DMS79 treated with DMSO at 0.1 percent for 48 hours (cell line): ENCODE measurements around the gene ADAM19.
"Not testable (repeated sequence)": the region's sequence is repeated elsewhere in the genome, so short reads cannot be mapped to it uniquely, and the experiment has no call there.

Experiments used
- DNase-seq: peaks from one replicate; lab custom pipeline; 2025; lab: John Stamatoyannopoulos, UW

ADAM19 gene

DNA sequence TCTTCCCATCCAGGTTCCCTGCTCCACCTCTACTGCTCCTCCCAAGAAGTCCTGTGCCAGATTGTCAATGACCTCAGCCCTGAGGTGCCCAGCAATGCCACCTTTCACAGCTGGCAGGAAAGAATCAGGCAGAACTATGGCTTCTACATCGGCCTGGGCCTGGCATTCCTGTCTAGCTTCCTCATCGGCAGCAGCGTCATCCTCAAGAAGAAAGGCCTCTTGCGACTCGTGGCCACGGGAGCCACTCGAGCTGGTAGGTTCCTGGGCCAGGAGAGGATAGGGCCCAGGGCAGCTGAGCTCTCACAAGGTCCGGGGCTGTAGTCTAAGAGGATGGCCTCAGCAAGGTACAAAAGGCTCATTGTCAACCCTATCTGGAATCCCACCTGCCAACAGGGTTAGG is 112.5 kb downstream of the ADAM19 start:
- DNase-seq, result no peak

DNA sequence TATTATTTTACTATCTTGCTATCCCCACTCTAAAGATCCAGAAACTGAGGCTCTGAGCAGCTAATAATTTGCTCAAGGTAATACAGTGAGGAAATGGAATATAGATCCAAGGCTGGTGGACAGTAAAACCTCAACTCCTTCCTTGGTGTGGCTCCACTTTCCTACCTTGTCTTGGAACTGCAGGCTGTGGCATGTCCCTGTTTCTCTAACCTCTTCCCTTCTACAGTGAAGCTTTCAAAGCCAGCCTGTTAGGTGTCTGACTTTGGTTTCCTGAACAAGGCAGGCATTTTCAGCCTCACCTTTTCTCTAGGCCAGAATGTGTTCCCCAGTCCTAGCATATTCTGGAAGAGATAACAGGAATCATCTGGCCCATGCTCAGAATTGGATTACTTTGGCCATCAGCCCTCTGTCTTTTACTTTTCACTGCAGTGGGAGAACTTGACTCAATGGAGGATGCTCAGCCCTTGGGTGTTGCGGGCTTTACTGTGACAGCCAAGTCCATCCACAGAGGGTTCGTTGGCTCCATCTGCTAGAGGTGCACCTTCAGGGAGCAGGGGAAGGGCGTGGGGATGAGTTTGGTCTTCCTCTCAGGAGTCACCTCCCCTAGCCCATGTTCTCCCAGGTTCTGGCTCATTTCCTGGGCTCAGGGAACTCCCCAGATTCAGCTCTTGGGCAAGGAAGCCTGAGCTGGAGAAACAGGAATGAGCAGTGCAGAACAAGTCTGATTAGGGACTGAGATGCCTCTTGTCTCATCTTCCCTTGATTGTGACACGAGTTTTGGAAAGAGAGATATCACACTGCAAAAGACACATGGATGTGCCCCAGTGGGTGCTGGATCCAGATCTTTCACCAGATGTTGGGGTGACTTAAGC is 114.4 kb downstream of the ADAM19 start:
- DNase-seq, result no peak

DNA sequence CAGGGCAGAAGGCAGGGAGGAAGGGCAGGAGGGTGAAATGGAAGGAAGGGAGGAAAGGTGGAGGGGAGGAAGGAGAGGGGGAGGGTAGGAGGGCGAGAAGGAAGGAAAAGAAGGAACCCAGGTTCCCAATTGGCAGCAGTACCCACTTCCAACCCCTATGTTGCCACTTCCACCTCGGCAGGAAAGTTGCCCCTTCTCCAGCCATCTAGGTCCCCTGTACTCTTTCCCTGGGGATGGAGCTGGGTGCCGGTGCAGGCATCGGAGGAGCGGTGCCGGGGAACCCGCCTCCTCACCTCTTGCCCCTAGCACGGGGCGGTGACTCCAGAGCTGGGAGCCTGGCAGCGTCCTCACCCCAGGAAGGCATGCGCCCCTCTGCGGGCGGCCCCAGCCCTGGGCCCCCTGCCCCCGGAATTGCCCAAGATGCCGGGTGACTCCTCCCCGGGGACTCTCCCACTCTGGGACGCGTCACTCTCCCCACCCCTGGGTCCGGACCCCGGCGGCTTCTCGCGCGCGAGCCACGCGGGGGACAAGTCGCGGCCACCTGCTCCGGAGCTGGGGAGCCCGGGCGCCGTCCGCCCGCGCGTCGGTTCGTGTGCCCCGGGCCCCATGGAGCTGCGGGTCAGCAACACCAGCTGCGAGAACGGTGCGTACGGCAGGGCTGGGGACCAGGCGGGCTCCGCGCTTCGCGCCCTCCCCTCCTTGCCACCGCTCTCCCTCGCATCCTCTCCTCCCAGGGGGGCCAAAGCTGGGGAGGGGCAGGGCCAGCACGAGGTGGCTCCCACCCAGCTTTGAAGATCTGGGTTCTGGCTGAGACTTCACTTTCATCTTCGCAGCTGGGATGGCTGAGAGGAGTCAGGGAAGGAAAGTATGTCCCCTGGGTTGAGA is 115.6 kb downstream of the ADAM19 start, which contains the start of gene NIPAL4:
TSS of gene NIPAL4 (plus strand) at position 499 of the 885 bp plus-strand sequence. CDS start at position 607, 108 bp downstream.
- DNase-seq, result no peak

DNA sequence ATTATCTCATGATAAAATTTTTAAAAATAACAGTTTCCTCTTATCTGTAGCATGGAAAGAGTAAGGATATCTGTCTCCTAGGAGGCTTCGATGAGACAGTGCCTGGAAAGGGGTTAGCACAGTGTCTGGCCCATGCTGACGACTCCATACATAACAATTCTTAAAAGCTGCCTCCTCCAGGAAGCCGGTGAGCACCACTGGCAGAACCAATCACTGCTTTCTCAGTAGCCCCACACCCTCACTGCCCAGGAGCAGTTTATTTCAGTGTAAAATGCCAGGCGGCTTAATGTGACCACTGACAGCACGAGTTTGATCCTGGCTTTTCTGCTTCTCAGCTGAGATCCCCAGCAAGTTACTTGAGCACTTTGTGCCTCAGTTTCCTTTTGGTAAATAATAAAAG is 116.7 kb downstream of the ADAM19 start:
- no peak for DNase-seq

DNA sequence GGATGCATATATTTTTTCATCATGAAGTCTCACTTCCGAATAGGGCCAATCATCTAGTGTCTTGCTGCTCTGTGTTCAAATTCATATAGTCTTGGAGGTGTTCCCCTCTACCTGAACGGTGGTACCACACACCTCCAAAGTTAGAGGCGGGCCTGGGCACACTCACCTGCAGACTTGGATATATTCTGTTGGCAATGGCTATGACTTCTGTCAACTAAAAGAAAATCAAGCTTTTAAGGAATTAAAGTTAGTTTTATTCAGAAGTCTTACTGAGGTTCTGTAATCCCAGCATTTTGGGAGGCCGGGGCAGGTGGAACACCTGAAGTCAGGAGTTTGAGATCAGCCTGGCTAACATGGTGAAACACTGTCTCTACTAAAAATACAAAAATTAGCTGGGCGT is 118.2 kb downstream of the ADAM19 start:
- no peak for DNase-seq

DNA sequence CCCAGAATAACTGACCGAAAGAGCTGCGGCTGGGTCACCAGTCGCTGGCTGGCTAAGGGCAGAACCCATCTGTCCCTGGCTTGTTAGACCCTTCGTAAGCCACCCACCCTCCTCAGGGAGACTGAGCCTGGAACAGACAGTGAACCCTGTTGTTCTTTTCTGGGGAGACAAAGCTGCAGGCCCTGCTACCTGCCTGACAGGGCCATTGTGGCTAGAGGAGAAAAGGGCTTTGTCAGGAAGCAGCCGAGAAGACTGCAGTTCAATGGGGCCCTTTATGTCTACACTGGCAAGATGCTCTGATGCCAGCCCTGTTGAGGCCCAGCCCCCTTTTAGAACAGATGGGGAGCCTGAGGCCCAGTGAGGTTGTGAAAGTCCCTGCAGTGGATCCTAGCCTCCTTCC is 119.3 kb downstream of the ADAM19 start:
- no peak for DNase-seq

DNA sequence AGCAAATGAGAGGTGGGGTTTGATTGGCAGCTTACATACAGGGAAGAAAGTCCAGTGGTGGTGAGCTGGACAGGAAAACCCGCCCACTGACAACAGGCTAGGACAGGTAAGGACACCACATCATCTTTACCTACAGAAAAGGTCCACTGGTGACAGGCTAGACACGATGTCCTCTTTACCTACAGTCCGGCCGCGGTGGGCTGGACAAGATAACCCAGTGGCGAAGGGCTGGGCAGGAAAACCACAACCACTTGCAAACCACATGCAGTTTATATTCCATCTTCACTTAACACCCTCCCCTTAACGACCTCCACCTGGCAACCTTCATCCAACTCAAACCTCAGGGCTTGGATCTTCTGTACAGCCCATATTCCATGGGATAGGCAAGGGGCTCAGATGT is 120.5 kb downstream of the ADAM19 start:
- DNase-seq, result no peak

DNA sequence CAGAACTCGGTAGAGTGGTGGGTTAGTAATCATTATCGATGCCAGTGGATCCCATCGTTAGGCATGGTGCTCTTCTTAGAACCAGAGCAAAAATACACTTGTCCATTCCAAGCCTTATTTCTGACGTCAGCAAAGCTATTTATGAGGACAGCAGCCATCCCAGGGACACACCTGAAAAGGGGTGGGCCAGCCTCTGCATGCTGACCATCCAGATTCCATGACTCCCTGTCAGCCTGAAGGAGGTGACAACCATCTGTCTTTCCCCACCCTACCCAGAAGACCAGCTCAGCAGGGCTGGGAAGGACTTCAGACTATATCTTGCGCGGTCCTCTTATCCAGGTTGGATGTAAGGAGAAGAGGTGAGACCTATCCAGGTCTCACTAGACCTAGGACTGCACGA is 121.3 kb downstream of the ADAM19 start:
- no peak for DNase-seq

DNA sequence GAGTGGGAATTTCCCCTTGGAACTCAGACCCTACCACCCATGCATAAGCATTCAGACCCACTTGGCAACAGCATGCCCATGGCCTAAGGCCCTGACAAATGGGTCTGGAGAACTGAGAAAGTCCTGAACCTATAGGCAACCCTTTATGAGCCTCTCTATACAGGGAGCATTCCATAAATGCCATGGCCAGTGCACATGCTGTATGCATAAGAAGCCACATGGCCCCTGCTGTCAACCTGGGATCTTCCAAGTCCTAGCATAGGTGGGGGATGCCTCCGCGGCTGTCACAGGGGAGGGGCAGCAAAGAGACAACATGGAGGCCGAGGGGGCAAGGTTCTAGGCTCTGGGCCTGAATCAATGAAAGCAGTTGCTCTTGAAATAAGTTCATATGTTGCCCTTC is 123.8 kb downstream of the ADAM19 start:
- no peak for DNase-seq

DNA sequence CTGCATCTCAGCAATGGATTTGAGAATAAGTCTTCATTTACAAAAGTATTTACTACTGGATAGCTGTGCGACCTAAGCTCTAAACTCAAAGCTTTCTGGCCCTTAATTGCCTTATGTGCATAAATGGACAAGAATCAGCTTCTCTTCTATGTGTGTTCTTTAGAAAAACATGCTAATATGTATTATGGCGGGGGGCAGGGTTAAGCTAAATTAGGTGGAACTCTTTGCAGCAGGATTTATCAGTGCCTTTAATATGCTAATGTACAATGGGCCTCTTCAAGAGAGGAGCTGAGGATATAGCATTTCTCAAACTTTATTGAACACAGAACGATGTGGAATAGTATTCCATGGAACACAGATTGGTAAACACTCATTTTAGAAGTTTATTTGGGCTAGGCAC is 125.6 kb downstream of the ADAM19 start:
- no peak for DNase-seq

DNA sequence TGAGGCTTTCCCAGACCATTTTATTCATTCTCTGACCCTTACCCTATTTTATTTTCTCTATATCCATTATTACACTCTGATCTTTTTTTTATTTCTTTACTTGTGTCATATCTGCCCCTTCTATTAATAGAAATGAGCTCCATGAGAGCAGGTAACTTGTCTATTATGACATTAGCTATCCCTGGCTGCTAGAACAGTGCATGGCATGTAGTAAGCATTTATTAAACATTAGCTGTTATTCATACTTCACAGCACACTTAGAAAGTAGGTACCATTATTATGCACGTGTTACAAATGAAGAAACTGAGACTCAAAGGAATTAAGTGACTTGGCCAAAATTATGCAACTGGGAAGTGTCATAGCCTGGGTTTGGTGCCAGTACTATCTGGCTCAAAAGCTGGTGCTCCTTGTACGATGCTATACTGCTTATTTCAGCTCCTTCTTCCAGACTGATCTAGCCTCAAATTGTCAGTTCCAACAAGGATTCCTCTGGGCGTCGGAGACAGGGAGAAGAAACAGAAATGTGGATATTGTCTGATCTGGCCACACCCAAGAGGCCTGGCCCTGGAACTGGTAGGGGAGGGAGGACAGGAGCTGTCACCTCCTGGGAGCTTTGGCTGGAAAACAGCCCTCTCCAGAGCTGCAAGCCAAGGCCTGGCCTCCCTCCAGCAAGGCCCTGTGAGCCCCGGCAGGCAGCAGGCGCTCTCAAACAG is 126.4 kb downstream of the ADAM19 start:
- DNase-seq, result no peak

DNA sequence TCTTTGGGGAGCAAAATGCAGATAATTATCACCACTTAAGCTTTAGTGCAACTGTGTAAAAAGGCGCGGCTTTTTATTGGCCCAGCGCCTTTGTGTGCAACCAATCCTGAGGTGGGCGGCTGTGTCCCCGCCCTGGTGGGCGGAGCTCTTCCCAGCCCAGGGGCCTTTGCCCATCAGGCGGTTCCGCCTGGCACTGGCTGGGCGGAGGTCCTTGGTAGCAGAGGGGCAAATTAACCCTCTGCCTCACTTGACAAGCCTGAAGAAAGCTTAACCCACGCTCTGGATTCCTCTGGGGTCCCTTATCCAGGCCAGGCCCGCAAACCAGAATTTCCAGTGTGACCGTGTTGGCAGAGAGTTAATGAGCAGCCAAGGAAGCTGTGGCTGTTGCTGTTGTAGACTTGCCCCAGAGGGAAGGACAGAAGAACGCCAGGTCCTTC is 128.4 kb downstream of the ADAM19 start:
- no peak for DNase-seq

DNA sequence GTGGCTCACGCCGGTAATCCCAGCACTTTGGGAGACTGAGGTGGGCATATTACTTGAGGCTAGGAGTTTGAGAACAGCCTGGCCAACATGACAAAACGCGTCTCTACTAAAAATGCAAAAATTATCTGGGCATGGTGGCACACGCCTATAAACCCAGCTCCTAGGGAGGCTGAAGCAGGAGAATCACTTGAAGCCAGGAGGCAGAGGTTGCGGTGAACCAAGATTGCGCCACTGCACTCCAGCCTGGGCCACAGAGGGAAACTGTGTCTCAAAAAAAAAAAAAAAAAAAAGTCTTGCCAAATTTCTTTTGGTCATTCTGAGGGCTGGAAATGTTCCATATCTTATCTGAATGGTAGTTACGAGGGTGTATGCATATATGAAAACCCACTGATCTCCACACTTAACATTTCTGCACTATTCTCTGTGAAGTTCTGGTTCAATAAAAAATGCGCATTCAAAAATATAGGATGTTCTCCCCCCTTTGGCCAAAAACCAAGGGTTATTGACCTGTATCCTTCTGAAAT is 129.1 kb downstream of the ADAM19 start:
- DNase-seq, result no peak

DNA sequence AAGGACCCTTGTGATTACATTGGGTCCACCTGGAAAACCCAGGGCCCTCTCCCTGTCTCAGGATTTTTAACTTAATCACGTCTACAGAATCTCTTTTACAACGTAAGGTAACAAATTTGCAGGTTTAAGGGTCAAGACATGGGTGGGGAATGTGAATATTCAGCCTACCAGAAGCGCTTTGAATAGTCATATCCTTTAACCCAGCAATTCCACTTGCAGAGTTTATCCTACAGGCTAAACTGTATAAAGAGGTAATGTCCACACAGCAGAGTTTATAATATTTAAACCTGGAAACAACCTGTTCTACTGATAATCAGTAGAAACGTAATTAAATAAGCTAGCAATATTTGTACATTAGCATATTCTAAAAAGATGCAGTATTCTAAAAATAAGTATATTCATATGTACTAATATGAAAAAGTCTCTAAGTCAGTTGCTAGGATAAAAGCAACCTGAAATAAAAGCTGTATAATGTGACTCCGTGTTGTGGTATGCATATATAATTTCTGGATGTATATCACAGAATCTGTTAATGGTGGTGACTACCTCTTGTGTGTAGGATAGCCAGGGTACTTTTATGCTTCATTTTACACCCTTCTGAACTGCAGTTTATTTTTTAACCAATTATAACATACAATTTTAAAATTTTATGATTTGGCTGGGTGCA is 129.7 kb downstream of the ADAM19 start:
- no peak for DNase-seq

DNA sequence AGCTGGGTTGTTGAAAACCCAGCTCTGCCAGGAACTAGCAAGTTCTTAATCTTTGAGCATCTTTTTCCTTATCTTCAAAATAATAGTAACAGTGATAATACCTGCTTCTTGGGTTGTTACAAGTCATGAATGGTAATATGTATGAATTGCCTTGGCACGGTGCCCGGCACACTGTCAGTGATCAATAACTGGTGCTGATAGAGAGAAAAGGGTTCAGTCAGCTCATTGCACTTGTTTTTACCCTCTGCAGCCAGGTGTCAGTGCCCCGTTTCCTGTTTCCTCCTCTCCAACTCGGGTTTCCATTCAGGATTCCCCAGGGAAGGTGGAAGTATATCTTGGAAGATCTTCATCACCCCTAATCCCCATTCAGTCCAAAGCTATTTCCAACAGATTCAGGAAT is 131.4 kb downstream of the ADAM19 start:
- no peak for DNase-seq

DNA sequence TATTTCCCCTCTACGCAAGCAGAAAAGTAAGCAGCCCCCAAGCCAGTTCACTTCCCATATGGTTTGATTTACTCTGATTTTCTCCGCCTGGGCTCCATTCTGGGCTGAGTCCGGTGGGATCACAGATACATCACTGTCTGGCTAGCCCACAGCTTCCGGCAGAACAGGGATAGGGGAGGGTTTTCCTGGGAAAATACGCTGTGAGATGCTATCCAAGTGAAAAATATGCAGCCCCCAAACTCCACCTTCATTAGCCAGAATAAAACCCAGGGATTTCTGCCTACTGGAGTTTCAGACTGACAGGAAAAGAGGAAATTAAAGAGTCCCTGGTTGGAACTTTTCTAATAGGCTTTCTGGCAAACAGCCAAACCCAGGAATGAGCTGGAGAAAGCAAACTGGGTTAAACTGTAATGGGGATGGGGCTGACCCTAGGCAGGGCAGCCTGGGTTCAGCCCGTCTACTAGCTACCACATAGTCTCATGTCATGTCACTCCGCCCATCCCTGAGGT is 132.5 kb downstream of the ADAM19 start:
- no peak for DNase-seq

DNA sequence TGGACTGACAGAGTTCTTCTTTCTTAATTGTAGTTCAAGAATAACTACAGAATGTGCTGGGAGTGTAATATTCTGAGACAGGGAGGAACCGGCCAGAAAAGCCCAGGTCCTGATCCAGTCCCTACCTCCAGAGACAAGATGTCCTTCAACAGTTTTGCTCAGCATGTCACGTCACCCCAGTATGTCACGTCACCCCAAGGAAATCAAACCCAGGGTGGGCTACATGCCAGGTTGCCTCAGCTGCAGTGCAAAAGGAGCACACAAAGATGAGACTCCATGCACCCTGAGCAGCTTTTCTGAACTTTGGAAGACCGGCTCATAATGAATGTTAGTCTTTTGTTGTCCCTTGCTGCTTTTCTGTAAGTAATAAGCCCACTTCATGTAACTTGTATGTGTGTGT is 141.5 kb downstream of the ADAM19 start:
- no peak for DNase-seq

DNA sequence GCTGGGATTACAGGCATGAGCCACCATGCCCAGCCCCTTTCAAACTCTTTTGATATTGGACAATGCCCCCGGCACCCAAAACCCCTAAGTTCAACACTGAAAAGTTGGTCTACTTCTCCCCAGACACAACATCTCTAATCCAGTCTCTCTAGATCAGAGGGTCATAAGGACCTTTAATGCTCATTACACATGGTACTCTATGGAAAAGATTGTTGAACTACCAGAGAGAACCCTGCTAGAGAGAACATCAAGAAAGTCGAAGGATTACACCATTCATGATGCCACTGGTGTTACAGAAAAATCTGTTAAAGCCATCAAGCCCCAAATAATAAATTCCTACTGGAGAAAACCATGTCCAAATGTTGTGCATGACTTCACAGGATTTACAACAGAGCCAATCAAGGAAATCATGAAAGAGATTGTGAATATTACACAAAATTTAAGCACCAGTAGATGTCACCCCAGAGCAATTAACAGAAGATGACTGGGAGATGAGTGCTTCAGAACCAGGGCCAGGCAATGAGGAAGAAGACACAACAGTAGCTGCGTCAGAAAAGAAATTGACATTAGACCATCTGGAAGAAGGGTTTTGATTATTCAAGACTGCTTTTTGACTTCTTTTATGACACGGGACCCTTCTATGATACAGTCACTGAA is 143.9 kb downstream of the ADAM19 start:
- DNase-seq, result peak; percentile 14

DNA sequence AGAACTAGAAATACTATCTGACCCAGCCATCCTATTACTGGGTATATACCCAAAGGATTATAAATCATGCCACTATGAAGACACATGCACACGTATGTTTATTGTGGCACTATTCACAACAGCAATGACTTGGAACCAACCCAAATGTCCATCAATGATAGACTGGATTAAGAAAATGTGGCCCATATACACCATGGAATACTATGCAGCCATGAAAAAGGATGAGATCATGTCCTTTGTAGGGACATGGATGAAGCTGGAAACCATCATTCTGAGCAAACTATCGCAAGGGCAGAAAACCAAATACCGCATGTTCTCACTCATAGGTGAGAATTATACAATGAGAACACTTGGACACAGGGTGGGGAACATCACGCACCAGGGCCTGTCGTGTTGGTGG is 145.7 kb downstream of the ADAM19 start:
- DNase-seq, result not testable (repeated sequence)
